ENCODE results near the gene MGRN1. TPM values are rescaled to one million over a fixed set of nuclear protein-coding genes. Genes with fewer than 3 reads are reported as not detected.
A peak's percentile ranks its signal among the peaks of the same experiment; 100 is the strongest.

MGRN1 gene
- total RNA-seq, 4 donors from 2014 or later: 15.8 to 25.6 (median 22.0) TPM

DNA sequence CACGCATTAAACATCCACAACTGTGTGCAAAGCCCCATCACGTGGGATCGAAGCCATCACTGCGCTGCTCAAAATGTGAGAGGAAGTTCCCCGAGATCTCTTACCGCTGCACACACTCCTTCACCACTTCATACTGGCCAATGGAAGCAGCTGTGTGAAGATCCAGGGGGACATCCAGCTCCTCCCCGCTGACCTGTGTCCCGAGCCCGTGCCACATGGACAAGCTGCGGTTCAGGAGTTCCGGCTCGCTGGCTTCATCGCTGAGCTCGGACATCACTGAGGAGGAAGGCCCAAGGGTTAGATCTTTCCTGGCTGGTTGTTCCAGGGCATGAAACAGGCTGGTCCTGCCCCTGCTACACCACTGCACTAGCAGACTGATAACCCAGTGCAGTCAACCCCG lies 105.2 kb downstream of the MGRN1 start:
- DNase-seq: no peak
- TF ChIP-seq, protein P1, sequence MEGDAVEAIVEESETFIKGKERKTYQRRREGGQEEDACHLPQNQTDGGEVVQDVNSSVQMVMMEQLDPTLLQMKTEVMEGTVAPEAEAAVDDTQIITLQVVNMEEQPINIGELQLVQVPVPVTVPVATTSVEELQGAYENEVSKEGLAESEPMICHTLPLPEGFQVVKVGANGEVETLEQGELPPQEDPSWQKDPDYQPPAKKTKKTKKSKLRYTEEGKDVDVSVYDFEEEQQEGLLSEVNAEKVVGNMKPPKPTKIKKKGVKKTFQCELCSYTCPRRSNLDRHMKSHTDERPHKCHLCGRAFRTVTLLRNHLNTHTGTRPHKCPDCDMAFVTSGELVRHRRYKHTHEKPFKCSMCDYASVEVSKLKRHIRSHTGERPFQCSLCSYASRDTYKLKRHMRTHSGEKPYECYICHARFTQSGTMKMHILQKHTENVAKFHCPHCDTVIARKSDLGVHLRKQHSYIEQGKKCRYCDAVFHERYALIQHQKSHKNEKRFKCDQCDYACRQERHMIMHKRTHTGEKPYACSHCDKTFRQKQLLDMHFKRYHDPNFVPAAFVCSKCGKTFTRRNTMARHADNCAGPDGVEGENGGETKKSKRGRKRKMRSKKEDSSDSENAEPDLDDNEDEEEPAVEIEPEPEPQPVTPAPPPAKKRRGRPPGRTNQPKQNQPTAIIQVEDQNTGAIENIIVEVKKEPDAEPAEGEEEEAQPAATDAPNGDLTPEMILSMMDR (IDR thresholded peaks at IDR 0.05): no peak
- TF ChIP-seq POLR2A (IDR thresholded peaks at IDR 0.05): no peak
- Histone ChIP-seq H3K27ac (no peak overlapping the region), H3K9me3 (no peaks in the 10 kb centered on the region), H3K4me1 (peaks cover 1 to 23% (median 6%) of the 10 kb centered on the region in 3 donors), H3K27me3 (no peaks in the 10 kb centered on the region), H3K4me3 (no peak overlapping the region), H3K36me3 (peaks cover 5 to 73% (median 25%) of the 10 kb centered on the region in 3 donors)
- intact Hi-C loops (cut with DNase I): no loop called here
- 93 to 95% methylated on average over 12 to 14 of the region's 15 CpGs for WGBS, 2 donors

DNA sequence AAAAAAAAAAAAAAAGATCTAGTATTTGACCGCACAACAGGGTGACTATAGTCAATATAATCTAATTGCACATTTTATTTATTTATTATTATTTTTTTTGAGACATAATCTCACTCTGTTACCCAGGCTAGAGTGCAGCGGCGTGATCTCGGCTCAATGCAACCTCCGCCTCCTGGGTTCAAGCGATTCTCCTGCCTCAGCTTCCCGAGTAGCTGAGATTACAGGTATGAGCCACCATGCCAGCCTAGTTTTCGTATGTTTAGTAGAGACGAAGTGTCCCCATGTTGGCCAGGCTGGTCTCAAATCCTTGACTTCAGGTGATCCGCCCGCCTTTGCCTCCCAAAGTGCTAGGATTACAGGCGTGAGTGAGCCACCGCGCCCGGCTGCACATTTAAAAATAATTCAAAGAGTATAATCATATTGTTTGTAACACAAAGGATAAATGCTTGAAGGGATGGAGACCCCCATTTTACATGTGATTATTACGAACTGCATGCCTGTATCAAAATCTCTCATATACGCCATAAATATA lies 108.7 kb downstream of the MGRN1 start:
- WGBS, 2 donors: 25 to 35% methylated on average over 16 to 17 of the region's 17 CpGs
- peak overlapping the region; percentile 71 to 100 (median 94) for H3K4me3 ChIP-seq
- intact Hi-C loops (cut with DNase I): no loop called here
- H3K4me1 ChIP-seq: peaks cover 7 to 29% (median 10%) of the 10 kb centered on the region in 3 donors
- peak overlapping the region in 3 of 4 donors; percentile 71 to 92 (median 90) for H3K27ac ChIP-seq
- H3K9me3 ChIP-seq: no peaks in the 10 kb centered on the region
- no peaks in the 10 kb centered on the region for H3K27me3 ChIP-seq
- TF ChIP-seq POLR2A (IDR thresholded peaks at IDR 0.05): no peak
- TF ChIP-seq, protein P1 (IDR thresholded peaks at IDR 0.05): no peak
- H3K36me3 ChIP-seq: peaks cover 2 to 39% (median 16%) of the 10 kb centered on the region in 3 donors
- no peak for DNase-seq

DNA sequence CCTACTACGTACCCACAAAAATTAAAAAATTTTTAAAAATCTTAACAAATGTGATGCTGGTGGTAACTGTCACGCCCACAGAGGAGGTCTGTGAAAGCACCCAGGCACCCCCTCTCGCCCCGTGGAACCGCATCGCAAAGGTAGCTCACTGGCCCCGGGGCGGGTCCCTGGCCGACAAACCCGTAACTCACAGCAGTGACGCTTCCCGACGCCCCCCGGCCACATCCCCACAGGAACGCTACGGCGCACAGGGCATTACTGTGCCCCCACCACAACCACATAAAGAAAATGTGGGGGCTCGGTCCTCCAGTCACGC lies 109.1 kb downstream of the MGRN1 start:
- H3K27me3 ChIP-seq: no peaks in the 10 kb centered on the region
- H3K36me3 ChIP-seq: peaks cover 0 to 34% (median 12%) of the 10 kb centered on the region in 3 donors
- no peak for DNase-seq
- H3K27ac ChIP-seq: peak overlapping the region; percentile 71 to 92 (median 90)
- H3K4me3 ChIP-seq: peak overlapping the region; percentile 71 to 100 (median 94)
- WGBS, 2 donors: 0 to 3% methylated on average over 7 to 17 of the region's 19 CpGs
- no peak for TF ChIP-seq POLR2A (IDR thresholded peaks at IDR 0.05)
- TF ChIP-seq, protein P1 (IDR thresholded peaks at IDR 0.05): no peak
- intact Hi-C loops (cut with DNase I): no loop called here
- H3K9me3 ChIP-seq: no peaks in the 10 kb centered on the region
- H3K4me1 ChIP-seq: peaks cover 7 to 29% (median 10%) of the 10 kb centered on the region in 3 donors

DNA sequence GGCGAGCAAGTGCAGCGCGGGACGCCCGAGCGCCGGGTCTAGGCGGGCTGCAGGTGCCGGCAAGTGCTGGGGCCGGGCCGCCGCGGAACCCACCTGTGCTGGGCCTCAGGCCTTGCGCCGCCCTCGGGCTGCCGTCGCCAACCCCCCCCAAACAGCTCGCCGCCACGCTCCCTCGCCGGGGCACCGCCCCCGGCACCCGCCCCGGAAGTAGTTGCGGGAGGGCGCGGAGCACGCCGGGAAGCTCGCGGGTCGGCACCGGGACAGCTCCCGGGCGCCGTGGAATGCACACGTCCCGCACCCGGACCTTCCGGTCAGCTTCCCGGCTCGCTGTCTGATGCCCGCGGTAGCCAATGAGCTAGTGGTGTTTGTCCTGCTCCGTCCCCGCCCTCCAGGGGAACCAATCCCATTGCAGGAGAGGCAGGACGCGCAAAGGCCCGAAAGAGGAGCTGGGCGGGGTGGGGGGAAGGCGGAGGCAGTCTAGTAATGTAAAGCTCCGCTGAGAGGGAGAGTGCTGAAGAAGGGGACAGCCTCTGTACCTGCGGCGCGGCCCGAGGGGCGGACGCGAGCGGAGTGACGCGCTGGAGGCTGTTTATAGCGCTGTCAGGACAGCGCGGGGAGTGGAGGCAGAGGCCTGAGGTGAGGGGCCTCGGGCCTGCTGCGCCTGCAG lies 109.6 kb downstream of the MGRN1 start, which contains the start of the genes ANKS3 and DNAAF8:
ANKS3 (minus strand) TSS at position 209 of the 667 bp plus-strand sequence. CDS start 4,122 bp downstream, outside the sequence.
DNAAF8 (plus strand) TSS at position 475 of the 667 bp plus-strand sequence. CDS start 1,978 bp downstream, outside the sequence.
- TF ChIP-seq, protein P1 (IDR thresholded peaks at IDR 0.05): peak in 2 of 6 experiments; percentile 3 to 40
- TF ChIP-seq POLR2A (IDR thresholded peaks at IDR 0.05): peak in 2 of 4 donors; percentile 26 to 38
- intact Hi-C loops (cut with DNase I): no loop called here
- peaks cover 0 to 29% (median 8%) of the 10 kb centered on the region in 3 donors for H3K36me3 ChIP-seq
- 0% methylated on average over 8 to 12 of the region's 70 CpGs for WGBS, 2 donors
- H3K27ac ChIP-seq: peak within 1 kb of the TSS; percentile 71 to 92 (median 90)
- no peaks in the 10 kb centered on the region for H3K9me3 ChIP-seq
- DNase-seq: peak; percentile 63
- H3K4me3 ChIP-seq: peak within 1 kb of the TSS; percentile 71 to 100 (median 94)
- H3K4me1 ChIP-seq: peaks cover 7 to 29% (median 10%) of the 10 kb centered on the region in 3 donors
- no peaks in the 10 kb centered on the region for H3K27me3 ChIP-seq
